Neural crest cell (in vitro differentiated cells): ENCODE results near the gene MYO16. TPM values are rescaled to one million over a fixed set of nuclear protein-coding genes. Genes with fewer than 3 reads are reported as not detected.

ENCODE experiments used
- DNase-seq: peaks from one replicate; pipeline ENCODE4 v3.0.0; 2021; ENCODE audit warnings: low read depth, mixed read lengths, low spot score
- H3K27ac Mint-ChIP-seq: one replicate; pipeline ENCODE4 v1.8.0; 2021; ENCODE audit warnings: mild to moderate bottlenecking, mixed read lengths; ENCODE audit not compliant: unreplicated experiment
- H3K27me3 Mint-ChIP-seq: 2 replicates; pipeline ENCODE4 v1.8.0; 2021; ENCODE audit warnings: low read depth, mild to moderate bottlenecking, mixed read lengths
- H3K36me3 Mint-ChIP-seq: 2 replicates; pipeline ENCODE4 v1.8.0; 2021; ENCODE audit warnings: low read depth, mild to moderate bottlenecking, mixed read lengths
- H3K4me1 Mint-ChIP-seq: 2 replicates; pipeline ENCODE4 v1.8.0; 2021; ENCODE audit warnings: mixed read lengths
- H3K4me3 Mint-ChIP-seq: one replicate; pipeline ENCODE4 v1.8.0; 2021; ENCODE audit warnings: mild to moderate bottlenecking, mixed read lengths
- H3K9me3 Mint-ChIP-seq: 2 replicates; pipeline ENCODE4 v1.8.0; 2021; ENCODE audit warnings: mixed read lengths
- total RNA-seq: library from RNA; stranded (reverse); gene quantifications from 2 replicates; pipeline ENCODE4 v1.2.1, GENCODE V29; 2021
- TF ChIP-seq, protein P1 (sequence below): fragments of 200-600 bp; sonication (generic); conservative IDR thresholded peaks from 2 replicates; pipeline ENCODE4 v1.5.0; 2021; ENCODE audit warnings: antibody characterized with exemption, mild to moderate bottlenecking

The MYO16 gene
- total RNA-seq, 1 donor from 2014 or later = 3.3 TPM

DNA sequence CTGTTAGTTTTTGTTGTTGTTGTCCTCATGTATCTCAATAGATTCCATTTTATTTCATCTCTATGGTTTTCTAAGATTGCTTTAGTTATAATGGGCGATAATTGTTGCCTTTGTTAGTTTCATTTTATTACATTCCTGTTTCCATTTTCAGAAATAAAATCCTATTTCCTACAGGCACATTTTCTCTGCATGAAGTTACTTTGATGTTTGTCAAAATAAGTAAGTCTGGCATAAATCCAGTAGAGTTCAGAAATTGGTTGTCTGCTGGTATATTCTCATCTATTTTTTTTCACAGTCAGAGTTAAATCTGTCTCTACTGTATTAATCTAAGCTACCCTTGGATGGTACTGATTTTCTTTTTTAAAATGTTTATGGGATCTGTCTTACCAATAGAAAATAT, 204.1 kb downstream of the MYO16 start:
- no peak for DNase-seq
- TF ChIP-seq, protein P1, sequence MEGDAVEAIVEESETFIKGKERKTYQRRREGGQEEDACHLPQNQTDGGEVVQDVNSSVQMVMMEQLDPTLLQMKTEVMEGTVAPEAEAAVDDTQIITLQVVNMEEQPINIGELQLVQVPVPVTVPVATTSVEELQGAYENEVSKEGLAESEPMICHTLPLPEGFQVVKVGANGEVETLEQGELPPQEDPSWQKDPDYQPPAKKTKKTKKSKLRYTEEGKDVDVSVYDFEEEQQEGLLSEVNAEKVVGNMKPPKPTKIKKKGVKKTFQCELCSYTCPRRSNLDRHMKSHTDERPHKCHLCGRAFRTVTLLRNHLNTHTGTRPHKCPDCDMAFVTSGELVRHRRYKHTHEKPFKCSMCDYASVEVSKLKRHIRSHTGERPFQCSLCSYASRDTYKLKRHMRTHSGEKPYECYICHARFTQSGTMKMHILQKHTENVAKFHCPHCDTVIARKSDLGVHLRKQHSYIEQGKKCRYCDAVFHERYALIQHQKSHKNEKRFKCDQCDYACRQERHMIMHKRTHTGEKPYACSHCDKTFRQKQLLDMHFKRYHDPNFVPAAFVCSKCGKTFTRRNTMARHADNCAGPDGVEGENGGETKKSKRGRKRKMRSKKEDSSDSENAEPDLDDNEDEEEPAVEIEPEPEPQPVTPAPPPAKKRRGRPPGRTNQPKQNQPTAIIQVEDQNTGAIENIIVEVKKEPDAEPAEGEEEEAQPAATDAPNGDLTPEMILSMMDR = no peak
- H3K4me1 Mint-ChIP-seq = no peaks in the 10 kb centered on the region
- H3K9me3 Mint-ChIP-seq = peaks cover 9% of the 10 kb centered on the region
- no peaks in the 10 kb centered on the region for H3K27me3 Mint-ChIP-seq
- peaks cover 6% of the 10 kb centered on the region for H3K36me3 Mint-ChIP-seq
- no peak overlapping the region for H3K4me3 Mint-ChIP-seq
- no peak overlapping the region for H3K27ac Mint-ChIP-seq

DNA sequence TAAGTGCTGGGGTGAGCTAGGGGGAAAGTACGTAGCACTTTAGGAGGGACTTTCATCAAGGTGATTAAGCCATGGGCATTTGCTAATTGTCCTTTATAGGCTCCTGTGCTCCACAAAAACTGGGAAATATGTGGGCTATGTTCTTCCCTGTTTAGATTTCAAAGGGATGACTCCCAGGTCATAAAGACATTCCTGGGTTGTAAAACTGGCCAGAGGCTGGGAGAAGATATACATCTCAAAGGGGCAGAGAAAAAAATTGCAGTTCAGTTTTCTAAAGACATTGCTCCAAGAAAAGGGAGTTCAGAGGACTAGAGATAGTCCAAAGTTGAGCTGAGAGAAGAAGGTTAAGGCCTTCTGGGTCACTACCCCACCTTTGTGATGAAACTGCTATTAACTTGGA, 204.8 kb downstream of the MYO16 start:
- DNase-seq = no peak
- Mint-ChIP-seq H3K36me3 (peaks cover 5% of the 10 kb centered on the region), H3K9me3 (peaks cover 8% of the 10 kb centered on the region), H3K4me1 (no peaks in the 10 kb centered on the region), H3K27me3 (no peaks in the 10 kb centered on the region), H3K27ac (no peak overlapping the region), H3K4me3 (no peak overlapping the region)
- TF ChIP-seq, protein P1 = no peak

GRCh38 chr13:108835083-108835482, 205.7 kb downstream of the MYO16 start:
- Mint-ChIP-seq H3K9me3 (peaks cover 6% of the 10 kb centered on the region), H3K4me3 (no peak overlapping the region), H3K4me1 (no peaks in the 10 kb centered on the region), H3K36me3 (peaks cover 3% of the 10 kb centered on the region), H3K27ac (no peak overlapping the region), H3K27me3 (no peaks in the 10 kb centered on the region)
- TF ChIP-seq, protein P1 = no peak
- no peak for DNase-seq

DNA sequence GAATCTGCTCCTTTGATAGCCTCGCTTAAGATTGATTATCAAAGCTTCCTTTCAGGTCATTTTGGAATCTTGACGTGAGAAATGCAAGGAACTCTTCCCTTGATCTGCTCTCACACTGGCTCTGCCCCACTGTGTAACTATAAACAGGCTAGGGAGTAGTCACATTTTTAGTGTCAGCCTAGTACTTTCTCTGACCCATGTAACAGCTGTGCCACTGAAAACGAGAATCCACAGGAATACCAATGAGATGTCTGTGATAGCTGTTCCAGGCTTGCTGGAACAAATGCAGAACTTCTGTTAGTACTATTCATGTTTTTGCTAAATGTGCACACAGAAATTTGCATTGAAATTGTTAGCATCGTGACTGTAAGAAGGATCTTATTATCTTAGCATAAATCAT, 221.3 kb downstream of the MYO16 start:
- TF ChIP-seq, protein P1 = no peak
- peaks cover 3% of the 10 kb centered on the region for H3K4me1 Mint-ChIP-seq
- no peak for DNase-seq
- no peaks in the 10 kb centered on the region for H3K36me3 Mint-ChIP-seq
- no peaks in the 10 kb centered on the region for H3K27me3 Mint-ChIP-seq
- H3K9me3 Mint-ChIP-seq = no peaks in the 10 kb centered on the region
- no peak overlapping the region for H3K4me3 Mint-ChIP-seq
- no peak overlapping the region for H3K27ac Mint-ChIP-seq

DNA sequence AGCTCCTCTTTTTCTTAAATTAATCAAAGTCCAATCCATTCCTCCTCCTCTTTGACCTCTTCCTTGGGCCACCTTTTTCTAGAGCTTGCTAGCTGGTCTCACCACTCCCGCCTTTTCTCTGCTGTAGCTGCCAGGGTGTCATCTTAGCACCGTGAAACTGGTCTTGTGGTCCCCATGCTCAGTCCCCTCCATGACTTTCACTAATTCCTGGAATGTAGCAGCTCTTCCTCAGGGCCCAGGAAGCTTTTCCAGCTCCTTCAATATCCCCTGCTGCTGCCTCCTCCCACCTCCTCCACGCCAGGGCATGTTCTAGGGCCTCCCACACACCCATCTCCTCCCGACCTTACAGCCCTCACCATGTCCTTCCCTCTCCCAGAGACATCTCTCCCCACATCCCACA, 222.2 kb downstream of the MYO16 start:
- no peaks in the 10 kb centered on the region for H3K9me3 Mint-ChIP-seq
- DNase-seq = no peak
- no peak overlapping the region for H3K27ac Mint-ChIP-seq
- TF ChIP-seq, protein P1 = no peak
- H3K4me1 Mint-ChIP-seq = peaks cover 3% of the 10 kb centered on the region
- H3K4me3 Mint-ChIP-seq = no peak overlapping the region
- no peaks in the 10 kb centered on the region for H3K36me3 Mint-ChIP-seq
- no peaks in the 10 kb centered on the region for H3K27me3 Mint-ChIP-seq

DNA sequence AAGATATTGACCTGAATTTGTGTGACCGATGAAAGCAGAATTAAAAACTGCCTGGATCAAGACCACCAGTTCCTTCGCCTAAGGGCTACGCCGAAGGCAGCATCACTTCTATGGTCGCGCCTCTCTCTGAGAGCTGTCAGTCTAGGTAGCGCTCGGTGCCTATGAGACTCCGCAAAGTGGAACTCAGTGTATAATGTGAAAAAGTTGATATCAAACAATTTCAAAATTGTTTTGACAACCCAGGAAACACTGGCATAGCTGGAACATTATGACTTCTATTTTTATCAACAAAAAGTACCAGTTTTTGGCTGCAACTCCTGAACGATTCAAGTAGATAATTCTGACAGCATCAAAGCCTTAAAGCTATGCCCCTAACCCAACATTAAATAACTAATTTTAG, 223.6 kb downstream of the MYO16 start:
- H3K9me3 Mint-ChIP-seq = no peaks in the 10 kb centered on the region
- H3K36me3 Mint-ChIP-seq = no peaks in the 10 kb centered on the region
- DNase-seq = no peak
- no peak overlapping the region for H3K27ac Mint-ChIP-seq
- H3K4me1 Mint-ChIP-seq = peaks cover 3% of the 10 kb centered on the region
- H3K27me3 Mint-ChIP-seq = no peaks in the 10 kb centered on the region
- no peak overlapping the region for H3K4me3 Mint-ChIP-seq
- TF ChIP-seq, protein P1 = no peak
